Measurements from ENCODE around the gene MYL10. TPM values are rescaled to one million over a fixed set of nuclear protein-coding genes. Genes with fewer than 3 reads are reported as not detected.

The MYL10 gene
- total RNA-seq, 1 donor from 2014 or later, result not detected

- H3K36me3 Mint-ChIP-seq (ENCODE audit: low read depth), result no peaks in the 10 kb centered on the region
- H3K4me1 Mint-ChIP-seq, result no peaks in the 10 kb centered on the region
- no peak for DNase-seq (ENCODE audit: low read depth, low spot score)
- H3K27ac Mint-ChIP-seq (ENCODE audit: unreplicated experiment), result no peak overlapping the region
- TF ChIP-seq CTCF (conservative IDR thresholded peaks at IDR 0.05), result no peak
- peaks cover 7% of the 10 kb centered on the region for H3K27me3 Mint-ChIP-seq (ENCODE audit: low read depth)
- no peak overlapping the region for H3K4me3 Mint-ChIP-seq
- H3K9me3 Mint-ChIP-seq, result no peaks in the 10 kb centered on the region
Measured at GRCh38 chr7:101599787-101600186, 29.3 kb downstream of the MYL10 start.

GRCh38 chr7:101598986-101599771, 29.9 kb downstream of the MYL10 start:
- DNase-seq (ENCODE audit: low read depth, low spot score), result no peak
- Mint-ChIP-seq H3K4me1 (no peaks in the 10 kb centered on the region), H3K27ac (ENCODE audit: unreplicated experiment) (no peak overlapping the region), H3K4me3 (no peak overlapping the region), H3K9me3 (no peaks in the 10 kb centered on the region), H3K36me3 (ENCODE audit: low read depth) (no peaks in the 10 kb centered on the region), H3K27me3 (ENCODE audit: low read depth) (peaks cover 9% of the 10 kb centered on the region)
- TF ChIP-seq CTCF (conservative IDR thresholded peaks at IDR 0.05), result no peak

- Mint-ChIP-seq H3K4me1 (no peaks in the 10 kb centered on the region), H3K9me3 (no peaks in the 10 kb centered on the region), H3K36me3 (ENCODE audit: low read depth) (no peaks in the 10 kb centered on the region), H3K27me3 (ENCODE audit: low read depth) (peaks cover 9% of the 10 kb centered on the region), H3K4me3 (no peak overlapping the region), H3K27ac (ENCODE audit: unreplicated experiment) (no peak overlapping the region)
- DNase-seq (ENCODE audit: low read depth, low spot score), result no peak
- no peak for TF ChIP-seq CTCF (conservative IDR thresholded peaks at IDR 0.05)
Measured at GRCh38 chr7:101598422-101598985, 30.6 kb downstream of the MYL10 start.

GRCh38 chr7:101597941-101598340, 31.2 kb downstream of the MYL10 start:
- no peak for TF ChIP-seq CTCF (conservative IDR thresholded peaks at IDR 0.05)
- Mint-ChIP-seq H3K9me3 (no peaks in the 10 kb centered on the region), H3K4me1 (no peaks in the 10 kb centered on the region), H3K27ac (ENCODE audit: unreplicated experiment) (peak overlapping the region; percentile 40), H3K27me3 (ENCODE audit: low read depth) (peaks cover 9% of the 10 kb centered on the region), H3K36me3 (ENCODE audit: low read depth) (no peaks in the 10 kb centered on the region), H3K4me3 (no peak overlapping the region)
- DNase-seq (ENCODE audit: low read depth, low spot score), result no peak

- no peak overlapping the region for H3K4me3 Mint-ChIP-seq
- H3K27ac Mint-ChIP-seq (ENCODE audit: unreplicated experiment), result no peak overlapping the region
- TF ChIP-seq CTCF (conservative IDR thresholded peaks at IDR 0.05), result no peak
- no peaks in the 10 kb centered on the region for H3K4me1 Mint-ChIP-seq
- DNase-seq (ENCODE audit: low read depth, low spot score), result no peak
- H3K36me3 Mint-ChIP-seq (ENCODE audit: low read depth), result no peaks in the 10 kb centered on the region
- H3K27me3 Mint-ChIP-seq (ENCODE audit: low read depth), result peaks cover 8% of the 10 kb centered on the region
- H3K9me3 Mint-ChIP-seq, result no peaks in the 10 kb centered on the region
Measured at GRCh38 chr7:101596898-101597297, 32.2 kb downstream of the MYL10 start.

Data from neural crest cell (in vitro differentiated cells).